ENCODE measurements around the gene KLK12.

GRCh38 chr19:51007488-51007887, 27.3 kb downstream of the KLK12 start:
- no peak for TF ChIP-seq POLR2A (IDR thresholded peaks at IDR 0.05)
- TF ChIP-seq, protein P1, sequence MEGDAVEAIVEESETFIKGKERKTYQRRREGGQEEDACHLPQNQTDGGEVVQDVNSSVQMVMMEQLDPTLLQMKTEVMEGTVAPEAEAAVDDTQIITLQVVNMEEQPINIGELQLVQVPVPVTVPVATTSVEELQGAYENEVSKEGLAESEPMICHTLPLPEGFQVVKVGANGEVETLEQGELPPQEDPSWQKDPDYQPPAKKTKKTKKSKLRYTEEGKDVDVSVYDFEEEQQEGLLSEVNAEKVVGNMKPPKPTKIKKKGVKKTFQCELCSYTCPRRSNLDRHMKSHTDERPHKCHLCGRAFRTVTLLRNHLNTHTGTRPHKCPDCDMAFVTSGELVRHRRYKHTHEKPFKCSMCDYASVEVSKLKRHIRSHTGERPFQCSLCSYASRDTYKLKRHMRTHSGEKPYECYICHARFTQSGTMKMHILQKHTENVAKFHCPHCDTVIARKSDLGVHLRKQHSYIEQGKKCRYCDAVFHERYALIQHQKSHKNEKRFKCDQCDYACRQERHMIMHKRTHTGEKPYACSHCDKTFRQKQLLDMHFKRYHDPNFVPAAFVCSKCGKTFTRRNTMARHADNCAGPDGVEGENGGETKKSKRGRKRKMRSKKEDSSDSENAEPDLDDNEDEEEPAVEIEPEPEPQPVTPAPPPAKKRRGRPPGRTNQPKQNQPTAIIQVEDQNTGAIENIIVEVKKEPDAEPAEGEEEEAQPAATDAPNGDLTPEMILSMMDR (IDR thresholded peaks at IDR 0.05) = no peak
